Esophagus squamous epithelium (tissue), 5 donors: ENCODE data around the gene SLC16A12. TPM values are rescaled to one million over a fixed set of nuclear protein-coding genes. Genes with fewer than 3 reads are reported as not detected.
A peak's percentile ranks its signal among the peaks of the same experiment; 100 is the strongest.

Experiments used
- DNase-seq: peaks from one replicate; lab custom pipeline; 2025; lab: John Stamatoyannopoulos, UW
- H3K27ac ChIP-seq, 4 donors: fragments of 200-600 bp; sonication (generic); one replicate each; pipeline ENCODE4 v1.5.1; 2016 to 2019; ENCODE audit warnings: mild to moderate bottlenecking in 1 of 4
- H3K27me3 ChIP-seq, 4 donors: fragments of 200-600 bp; sonication (generic); 1 replicate in 3 of 4; 2 replicates in 1 of 4; pipeline versions ENCODE4 v1.5.1 to v1.6.0; 2017 to 2021; ENCODE audit warnings: antibody characterized with exemption in 1 of 4
- H3K36me3 ChIP-seq, 3 donors: fragments of 200-600 bp; sonication (generic); one replicate each; pipeline ENCODE4 v1.5.1; 2016 to 2019
- H3K4me1 ChIP-seq, 3 donors: fragments of 200-600 bp; sonication (generic); one replicate each; pipeline ENCODE4 v1.5.1; 2017 to 2019
- H3K4me3 ChIP-seq, 4 donors: fragments of 200-600 bp; sonication (generic); 1 replicate in 3 of 4; 2 replicates in 1 of 4; pipeline ENCODE4 v1.5.1; 2016 to 2019; ENCODE audit warnings: mild to moderate bottlenecking in 2 of 4, moderate library complexity in 1 of 4
- H3K9me3 ChIP-seq, 3 donors: fragments of 200-600 bp; sonication (generic); one replicate each; pipeline ENCODE4 v1.5.1; 2016 to 2019
- CTCF ChIP-seq, 6 experiments: fragments of 450-650 bp in 4 of 6; fragments of 200-600 bp in 2 of 6; sonication (generic) in 2 of 6; IDR thresholded peaks; one replicate each; pipeline ENCODE4 v1.5.1; 2016 to 2019; ENCODE audit warnings: antibody characterized with exemption in 6 of 6, mild to moderate bottlenecking in 4 of 6, moderate library complexity in 4 of 6
- POLR2A ChIP-seq, 4 donors: fragments of 450-650 bp; IDR thresholded peaks; one replicate each; pipeline ENCODE4 v1.6.1; 2017; ENCODE audit warnings: antibody characterized with exemption in 4 of 4, mild to moderate bottlenecking in 4 of 4, moderate library complexity in 3 of 4
- WGBS, 2 donors: methylation state at CpG; one replicate each; pipeline ENCODE4 v1.1.5; 2018; 5-methylcytosine and 5-hydroxymethylcytosine counted together
- intact Hi-C: fragments of 100-400 bp; cut with DNase I; formaldehyde crosslinking; loops from one replicate; pipeline ENCODE4 v1.15.0; 2022
- total RNA-seq, 4 donors: library from RNA; depleted of rRNA; stranded (reverse); fragments of >200 nt; gene quantifications; one replicate each; pipeline ENCODE4 v1.1.0, GENCODE V29; 2016
- donor health status: DM: yes; HTN: yes; CAD: no.

The SLC16A12 gene
- total RNA-seq, 4 donors from 2014 or later = 0.18 to 1.3 (median 0.23) TPM; not detected in 1

DNA sequence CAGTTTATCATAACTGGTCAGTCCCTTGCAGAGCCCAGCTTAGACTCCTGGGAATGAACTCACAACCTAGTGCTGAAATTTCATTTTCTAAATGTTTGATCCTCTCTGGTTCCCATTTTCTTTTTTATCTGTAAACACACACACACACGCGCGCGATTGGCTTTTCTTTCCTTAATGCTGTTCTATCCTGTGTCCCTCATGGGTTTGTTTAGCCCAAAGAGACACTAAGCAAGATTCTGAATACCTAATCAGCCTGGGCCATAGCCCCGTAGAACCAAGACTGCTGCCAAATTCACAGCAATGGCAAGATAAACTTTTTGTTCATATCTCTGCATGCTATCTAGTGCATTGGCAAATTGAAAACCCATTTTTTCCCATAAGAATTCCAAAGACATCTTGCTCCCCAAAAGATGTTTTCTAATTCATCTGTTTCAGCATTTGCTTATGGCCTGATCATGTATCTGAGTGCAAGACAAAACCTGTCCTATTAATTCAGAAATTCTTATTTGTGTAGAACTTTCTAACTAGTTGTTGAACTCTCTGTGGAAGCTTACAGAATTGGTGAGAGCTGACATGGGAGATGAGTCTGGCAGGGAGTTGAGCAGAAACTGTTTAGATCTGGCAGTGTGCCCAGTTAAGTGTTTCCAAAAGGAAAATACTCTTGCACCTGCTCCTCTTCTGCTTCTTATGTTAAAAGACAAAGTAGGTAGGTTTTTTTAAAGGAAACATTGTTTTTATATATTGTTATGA lies 144.7 kb downstream of the SLC16A12 start:
- intact Hi-C loops = no loop called here
- no peaks in the 10 kb centered on the region for H3K36me3 ChIP-seq
- H3K9me3 ChIP-seq = no peaks in the 10 kb centered on the region
- no peak for DNase-seq
- H3K4me3 ChIP-seq = no peak overlapping the region
- H3K4me1 ChIP-seq = peaks cover 7 to 49% (median 24%) of the 10 kb centered on the region in 3 donors
- peak overlapping the region in 3 of 4 donors; percentile 5 to 91 (median 12) for H3K27ac ChIP-seq
- WGBS, 2 donors = 91 to 94% methylated on average over 5 of the region's 5 CpGs
- H3K27me3 ChIP-seq = no peaks in the 10 kb centered on the region
- TF ChIP-seq CTCF (IDR thresholded peaks at IDR 0.05) = no peak
- no peak for TF ChIP-seq POLR2A (IDR thresholded peaks at IDR 0.05)

DNA sequence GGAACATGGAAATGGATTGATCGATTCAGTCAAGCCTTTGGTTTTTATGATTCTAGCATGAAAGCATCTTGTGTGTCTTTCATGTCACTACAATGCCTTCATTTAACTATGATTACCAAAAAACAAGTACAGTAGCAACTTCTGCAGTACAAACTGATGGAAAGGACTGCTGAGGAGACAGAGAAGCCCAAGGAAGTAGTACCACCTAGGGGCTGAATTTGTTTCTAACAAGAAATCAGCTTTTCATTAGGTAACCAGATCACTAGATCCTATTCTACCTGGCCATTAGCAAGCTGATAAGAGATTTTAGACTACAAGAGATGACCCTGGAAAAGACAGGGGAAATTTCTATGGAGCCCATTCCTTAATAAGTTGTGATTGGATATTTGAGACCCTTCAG lies 146.1 kb downstream of the SLC16A12 start:
- H3K4me3 ChIP-seq = no peak overlapping the region
- peak in 3 of 6 experiments; percentile 19 to 31 (median 23) for TF ChIP-seq CTCF (IDR thresholded peaks at IDR 0.05)
- TF ChIP-seq POLR2A (IDR thresholded peaks at IDR 0.05) = no peak
- 76 to 93% methylated on average over 1 of the region's 1 CpG for WGBS, 2 donors
- no peaks in the 10 kb centered on the region for H3K36me3 ChIP-seq
- no peak for DNase-seq
- intact Hi-C loops = no loop called here
- peaks cover 7 to 36% (median 19%) of the 10 kb centered on the region in 3 donors for H3K4me1 ChIP-seq
- H3K9me3 ChIP-seq = no peaks in the 10 kb centered on the region
- no peaks in the 10 kb centered on the region for H3K27me3 ChIP-seq
- H3K27ac ChIP-seq = no peak overlapping the region

GRCh38 chr10:89388806-89389205 lies 146.6 kb downstream of the SLC16A12 start:
- TF ChIP-seq CTCF (IDR thresholded peaks at IDR 0.05) (no peak), POLR2A (IDR thresholded peaks at IDR 0.05) (no peak)
- no peak for DNase-seq
- intact Hi-C loops = no loop called here
- no peak overlapping the region for H3K27ac ChIP-seq
- no peaks in the 10 kb centered on the region for H3K27me3 ChIP-seq
- no peaks in the 10 kb centered on the region for H3K9me3 ChIP-seq
- H3K4me1 ChIP-seq = peaks cover 7 to 34% (median 16%) of the 10 kb centered on the region in 3 donors
- 62 to 68% methylated on average over 2 of the region's 2 CpGs for WGBS, 2 donors
- no peaks in the 10 kb centered on the region for H3K36me3 ChIP-seq
- no peak overlapping the region for H3K4me3 ChIP-seq

GRCh38 chr10:89384474-89385340 lies 150.7 kb downstream of the SLC16A12 start:
- DNase-seq = no peak
- Histone ChIP-seq H3K36me3 (no peaks in the 10 kb centered on the region), H3K4me1 (peaks cover 0 to 16% (median 0%) of the 10 kb centered on the region in 3 donors), H3K27ac (no peak overlapping the region), H3K4me3 (no peak overlapping the region), H3K27me3 (no peaks in the 10 kb centered on the region), H3K9me3 (no peaks in the 10 kb centered on the region)
- 69 to 82% methylated on average over 4 of the region's 4 CpGs for WGBS, 2 donors
- TF ChIP-seq CTCF (IDR thresholded peaks at IDR 0.05) = no peak
- TF ChIP-seq POLR2A (IDR thresholded peaks at IDR 0.05) = no peak
- intact Hi-C loops = no loop called here

DNA sequence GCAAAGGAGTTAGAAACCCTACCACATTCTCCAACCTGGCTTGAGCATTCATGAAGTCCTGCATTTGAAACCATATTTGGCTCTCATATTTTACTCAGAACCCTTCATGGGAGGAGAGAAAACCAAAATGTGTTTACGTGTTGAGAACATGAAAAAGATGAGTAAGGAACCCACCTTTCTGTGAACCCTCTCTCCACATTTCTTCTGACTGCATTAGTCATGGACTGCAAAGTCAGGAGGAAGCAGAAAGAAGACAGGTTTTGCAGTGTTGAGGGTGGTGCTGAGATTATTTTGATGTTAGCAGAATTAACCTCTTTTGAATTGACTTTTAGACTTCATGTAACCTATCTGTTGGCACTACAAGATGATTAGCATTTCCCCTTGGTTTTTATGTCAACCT lies 152.6 kb downstream of the SLC16A12 start:
- H3K4me1 ChIP-seq = peaks cover 0 to 16% (median 0%) of the 10 kb centered on the region in 3 donors
- H3K27me3 ChIP-seq = no peaks in the 10 kb centered on the region
- no peaks in the 10 kb centered on the region for H3K9me3 ChIP-seq
- intact Hi-C loops = no loop called here
- DNase-seq = no peak
- H3K36me3 ChIP-seq = no peaks in the 10 kb centered on the region
- no peak overlapping the region for H3K4me3 ChIP-seq
- peak overlapping the region in 3 of 4 donors; percentile 39 to 71 (median 40) for H3K27ac ChIP-seq
- WGBS, 2 donors = 60 to 78% methylated on average over 1 of the region's 1 CpG
- no peak for TF ChIP-seq POLR2A (IDR thresholded peaks at IDR 0.05)
- no peak for TF ChIP-seq CTCF (IDR thresholded peaks at IDR 0.05)
